Measurements from ENCODE around the gene RGS6.

The RGS6 gene

DNA sequence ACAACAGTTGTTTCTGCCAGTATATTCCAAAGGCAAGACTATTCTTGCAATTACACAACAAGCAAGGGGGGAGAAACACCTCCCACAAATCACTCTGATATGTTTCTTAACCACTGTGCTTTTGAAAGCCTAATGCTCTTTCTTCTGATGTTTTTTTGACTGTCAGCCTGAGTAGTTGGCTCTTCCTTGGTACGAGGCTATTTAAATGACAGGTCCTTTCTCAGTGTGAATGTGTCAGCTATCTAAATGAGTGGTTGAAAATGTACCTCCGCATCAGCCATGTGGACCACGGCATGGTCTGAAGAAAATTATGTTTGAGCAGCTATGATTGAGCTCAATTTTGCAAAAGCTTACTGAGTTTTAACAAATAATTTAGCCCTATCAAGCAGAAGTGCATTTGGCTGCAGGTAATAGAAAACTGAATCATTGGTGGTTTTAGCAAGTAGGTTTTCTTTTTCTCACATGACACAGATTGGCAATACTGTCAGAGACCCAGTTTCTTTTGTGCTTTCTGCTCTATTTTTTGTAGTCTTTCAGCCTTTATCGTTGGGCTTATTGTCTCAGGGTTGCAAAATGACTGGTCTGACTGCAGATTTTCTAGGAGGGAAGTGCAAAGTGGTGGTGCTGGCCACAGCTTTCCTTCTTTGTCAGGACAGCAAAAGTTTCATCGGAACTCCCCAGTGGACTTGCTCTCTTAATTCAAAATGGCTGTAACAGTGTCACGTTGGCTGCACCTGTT, 162.8 kb downstream of the RGS6 start:
- DNase-seq: no peak

DNA sequence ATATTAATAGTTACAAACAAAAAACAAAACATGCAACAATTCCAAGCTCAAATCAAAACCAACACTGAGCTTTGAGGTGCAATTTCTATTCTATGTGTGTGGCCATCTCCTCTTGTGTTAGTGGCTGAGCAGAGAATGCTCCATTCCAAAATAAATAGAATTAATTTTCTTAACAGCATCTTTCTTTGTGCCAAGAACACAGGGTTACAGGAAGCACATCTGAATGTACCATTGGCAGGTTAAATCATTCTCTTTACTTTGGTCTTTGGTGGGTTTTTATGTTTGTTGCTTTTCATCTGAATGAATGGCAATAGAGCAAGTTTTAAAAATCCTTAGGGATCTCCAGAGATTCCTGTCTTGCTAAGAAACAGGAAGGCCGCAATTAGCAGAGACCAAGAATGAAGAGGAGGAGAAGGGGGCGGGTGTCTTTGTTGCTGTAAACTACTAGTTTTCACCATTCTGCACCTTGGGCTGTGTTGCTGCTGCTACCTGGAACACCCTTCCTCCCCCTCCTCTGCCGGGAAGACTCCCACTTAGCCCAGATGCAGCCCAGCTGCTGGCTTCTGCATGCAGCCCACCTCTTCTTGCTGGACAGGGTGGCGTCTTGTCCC, 165.0 kb downstream of the RGS6 start:
- no peak for DNase-seq

DNA sequence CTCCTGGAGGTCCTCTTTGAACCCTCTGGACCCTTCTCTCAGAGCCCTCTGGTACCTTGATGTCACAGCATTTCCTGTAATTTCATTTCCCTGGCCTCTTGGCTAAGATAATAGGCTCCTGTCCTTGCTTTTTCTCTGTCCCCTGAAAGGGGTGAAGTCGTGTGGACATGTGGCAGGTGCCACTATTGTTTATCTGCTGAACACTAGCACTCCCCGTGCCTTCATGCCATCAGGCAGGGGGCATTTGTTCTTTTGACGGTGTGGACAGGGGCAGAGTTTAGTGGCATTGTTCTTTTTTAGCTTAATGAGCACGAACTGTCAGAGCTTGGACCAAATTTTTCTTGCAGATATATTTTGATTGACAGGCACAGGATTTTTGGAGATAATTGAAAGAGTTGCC, 166.0 kb downstream of the RGS6 start:
- no peak for DNase-seq

DNA sequence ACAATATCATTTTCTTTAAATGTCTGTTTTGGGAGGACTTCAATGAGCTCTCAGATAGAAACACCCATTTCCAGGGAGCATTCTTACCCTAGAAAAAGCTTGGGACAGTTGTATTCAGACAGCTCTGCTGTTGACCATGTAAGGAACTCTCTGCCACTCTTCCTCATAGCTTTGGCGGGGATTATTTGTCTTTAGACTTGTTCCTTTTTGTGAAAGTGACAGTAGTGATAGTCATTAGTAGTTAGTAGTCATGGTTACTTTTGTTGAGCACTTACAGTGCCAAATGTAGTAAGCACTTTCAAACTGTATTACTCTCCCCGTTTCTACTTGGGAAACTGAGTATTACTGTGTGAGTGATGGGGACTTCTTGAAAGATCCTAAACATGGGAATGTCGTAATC, 167.3 kb downstream of the RGS6 start:
- no peak for DNase-seq

DNA sequence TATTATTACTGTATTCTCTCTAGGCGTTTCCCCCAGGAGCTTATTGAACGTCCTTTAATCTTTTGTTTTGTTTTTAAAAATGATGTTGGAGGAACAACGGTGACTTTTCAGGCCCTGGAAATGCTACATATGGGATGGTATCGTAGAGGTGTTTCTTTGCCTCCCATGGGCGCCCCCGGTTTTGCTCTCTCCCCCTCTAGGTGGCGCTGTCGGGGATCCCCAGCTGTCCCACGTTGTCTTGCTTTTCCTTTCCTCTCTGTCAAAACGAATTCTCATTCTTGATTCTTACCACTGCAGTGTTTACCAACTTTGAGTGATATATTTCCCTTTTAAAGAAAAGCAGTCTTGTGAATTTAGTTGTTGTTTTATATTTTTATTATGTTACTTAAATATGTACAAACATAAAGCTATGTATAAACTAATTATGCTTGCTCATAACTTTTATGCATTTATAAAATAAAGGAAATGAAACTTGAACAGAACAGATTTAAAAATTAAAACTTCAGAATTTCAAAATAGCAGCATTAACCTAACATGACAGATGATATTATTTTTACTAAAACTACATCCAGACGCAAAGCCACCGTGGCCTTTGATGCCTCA, 171.9 kb downstream of the RGS6 start:
- DNase-seq: no peak

DNA sequence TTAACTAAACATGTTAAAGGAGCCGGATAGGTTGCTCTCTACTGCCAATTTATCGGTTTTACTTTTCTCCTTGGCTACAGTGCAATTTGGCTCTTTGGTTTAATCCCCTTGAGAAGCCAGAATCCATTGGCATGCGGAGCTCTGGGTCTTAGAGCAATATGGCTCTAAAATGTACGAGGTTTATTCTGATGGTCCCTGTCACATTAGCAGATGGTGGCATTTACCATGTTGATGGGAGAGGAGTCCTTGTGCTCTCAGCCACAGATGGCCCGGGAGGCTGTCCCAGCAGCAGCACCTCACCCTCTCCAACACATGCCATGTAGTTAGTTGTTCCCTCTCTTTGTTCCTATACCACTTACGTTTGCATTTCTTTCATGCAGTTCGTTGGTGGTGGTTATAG, 179.7 kb downstream of the RGS6 start:
- no peak for DNase-seq

DNA sequence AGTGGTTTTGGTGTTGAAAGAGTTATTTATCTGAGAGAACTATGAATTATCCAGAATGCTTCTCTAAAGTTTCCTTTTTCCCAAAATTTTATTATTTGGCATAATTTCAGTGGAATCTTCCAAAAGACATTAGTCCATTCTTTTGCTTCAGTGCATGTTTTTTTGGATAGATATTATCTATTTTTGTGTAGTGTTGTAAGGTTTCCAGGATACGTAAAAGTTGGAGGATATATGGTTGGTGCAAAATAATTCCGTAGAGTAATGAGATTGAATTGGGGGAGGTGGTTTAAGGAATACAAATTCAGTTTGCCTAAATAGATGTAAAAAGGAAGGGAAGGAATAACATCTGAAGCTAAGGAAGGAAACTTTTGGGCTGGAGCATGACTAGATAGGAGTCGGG, 186.6 kb downstream of the RGS6 start:
- no peak for DNase-seq

DNA sequence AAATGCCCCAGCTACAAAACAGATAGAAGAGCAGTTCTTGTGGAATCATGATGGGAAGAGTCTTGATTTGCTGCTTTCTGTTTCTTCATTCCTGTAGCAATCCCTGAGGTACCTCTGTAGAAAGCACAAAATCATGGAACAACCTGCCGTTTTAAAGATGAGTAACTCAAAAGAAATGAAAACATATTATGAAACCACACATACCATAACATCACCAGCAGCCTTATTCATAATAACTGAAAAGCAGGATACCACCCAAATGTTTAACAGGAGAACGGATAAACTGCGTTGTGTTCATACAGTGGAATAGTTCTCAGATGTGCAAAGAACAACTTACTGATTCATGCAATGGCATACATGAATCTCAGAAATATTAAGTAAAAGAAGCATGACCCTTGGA, 188.1 kb downstream of the RGS6 start:
- no peak for DNase-seq

DNA sequence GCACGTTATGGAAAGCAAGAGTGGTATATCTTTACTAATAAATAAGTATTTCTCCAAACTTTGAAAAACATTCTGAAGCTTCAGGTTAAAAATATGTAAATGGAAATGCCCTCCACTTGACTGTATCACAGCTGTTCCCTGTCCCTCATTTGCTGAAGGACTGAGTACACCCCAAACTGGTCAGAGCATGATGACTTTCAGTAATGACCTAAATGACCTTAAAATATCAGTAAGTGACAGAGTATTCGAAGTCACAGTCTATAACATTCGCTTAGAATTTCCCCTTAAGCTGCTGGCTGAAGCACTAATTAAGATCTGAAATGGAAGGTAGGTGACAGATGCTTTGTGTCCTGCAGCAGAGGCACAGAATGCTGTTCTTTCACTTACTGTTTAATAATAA, 191.5 kb downstream of the RGS6 start:
- no peak for DNase-seq

DNA sequence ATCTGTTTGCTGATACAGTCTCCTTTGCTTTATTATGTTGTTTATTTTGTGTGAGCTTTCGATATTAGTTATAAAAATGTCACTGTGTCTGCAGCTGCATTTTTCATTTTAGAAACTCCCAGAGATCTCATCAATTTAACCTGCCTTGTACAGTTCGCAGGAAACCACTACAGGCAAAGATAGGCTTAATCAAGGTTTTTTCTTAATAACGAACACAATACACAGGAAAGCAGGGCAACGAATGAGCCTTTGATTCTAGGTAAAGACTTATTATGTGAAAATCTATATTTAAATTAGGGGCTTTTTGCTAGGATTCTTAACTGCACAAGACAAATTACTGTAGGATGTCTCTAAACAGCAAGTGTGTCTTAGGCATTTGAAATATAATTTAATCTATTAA, 191.9 kb downstream of the RGS6 start:
- no peak for DNase-seq

DNA sequence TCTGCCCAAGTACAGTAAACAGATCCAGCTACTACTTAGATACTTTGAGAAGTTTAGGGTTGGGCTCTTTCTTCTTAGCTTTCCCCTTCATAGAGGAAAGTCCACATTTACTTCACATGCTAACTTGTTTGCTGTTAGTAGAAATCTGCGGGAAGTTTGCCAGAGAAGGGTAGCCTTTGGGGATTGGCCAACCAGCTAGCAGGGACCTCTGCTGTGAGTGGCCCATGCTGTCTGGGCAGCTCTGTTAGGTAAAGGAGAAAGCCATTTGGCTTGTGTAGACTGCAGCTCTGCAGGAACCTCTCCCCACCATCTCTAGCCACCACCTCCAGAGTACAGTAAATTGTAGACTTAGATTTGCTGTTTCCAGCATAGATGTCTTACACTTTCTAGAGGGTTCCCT, 193.9 kb downstream of the RGS6 start:
- no peak for DNase-seq

DNA sequence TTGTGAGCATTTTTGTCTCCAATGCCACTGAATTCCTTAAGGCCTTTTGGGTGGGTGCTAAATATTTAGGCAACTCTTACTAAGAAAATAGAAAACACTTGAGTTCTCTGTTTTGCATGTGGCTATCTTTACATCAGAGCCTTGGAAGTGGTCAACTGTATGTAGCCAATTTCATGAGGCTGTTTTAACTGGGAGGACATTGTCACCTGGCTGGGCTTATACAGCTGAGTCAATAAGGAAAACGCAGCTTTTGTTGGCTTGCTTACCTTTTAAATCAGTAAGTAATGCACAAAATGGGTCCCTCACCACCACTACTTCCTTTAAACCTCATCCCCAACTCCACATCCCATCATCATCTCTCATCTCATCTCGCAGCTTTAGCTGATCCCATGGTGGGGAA, 194.3 kb downstream of the RGS6 start:
- no peak for DNase-seq

DNA sequence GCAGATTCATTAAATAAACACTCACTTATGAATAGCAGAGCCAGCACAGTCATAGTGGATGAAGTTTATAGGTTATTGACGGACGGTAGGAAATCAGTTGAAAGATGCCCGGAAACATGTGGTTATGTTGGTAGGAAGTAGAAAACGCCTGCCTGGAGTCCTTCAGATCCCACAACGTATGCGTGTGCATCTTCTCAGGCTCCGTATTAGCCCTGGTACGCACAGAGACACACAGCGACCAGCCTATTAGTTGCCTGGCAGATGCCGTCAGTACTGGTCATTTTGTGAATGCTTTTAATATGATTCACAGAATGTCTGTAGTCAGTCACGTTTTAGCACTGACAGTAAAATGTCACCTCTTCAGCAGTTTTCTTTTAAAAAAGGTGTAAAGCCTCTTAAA, 196.4 kb downstream of the RGS6 start:
- no peak for DNase-seq

DNA sequence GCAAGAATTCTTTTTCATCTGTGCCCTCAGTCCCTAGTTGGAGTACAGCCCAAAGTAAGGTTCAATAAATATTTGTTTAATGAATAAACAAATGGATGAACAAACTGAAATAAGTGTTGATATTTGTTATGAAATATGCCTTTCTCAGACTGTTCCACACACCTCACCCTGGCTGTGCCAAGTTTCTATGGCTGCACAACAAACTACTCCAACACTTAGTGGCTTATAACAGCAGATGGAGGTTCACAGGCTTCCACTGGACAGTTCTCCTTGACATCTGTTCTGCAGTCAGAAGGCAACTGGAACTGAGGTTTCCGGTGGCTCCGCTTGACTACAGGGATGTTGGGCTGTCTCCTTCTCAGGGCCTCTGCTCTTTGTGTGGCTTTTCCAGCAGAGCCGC, 197.1 kb downstream of the RGS6 start:
- no peak for DNase-seq

DNA sequence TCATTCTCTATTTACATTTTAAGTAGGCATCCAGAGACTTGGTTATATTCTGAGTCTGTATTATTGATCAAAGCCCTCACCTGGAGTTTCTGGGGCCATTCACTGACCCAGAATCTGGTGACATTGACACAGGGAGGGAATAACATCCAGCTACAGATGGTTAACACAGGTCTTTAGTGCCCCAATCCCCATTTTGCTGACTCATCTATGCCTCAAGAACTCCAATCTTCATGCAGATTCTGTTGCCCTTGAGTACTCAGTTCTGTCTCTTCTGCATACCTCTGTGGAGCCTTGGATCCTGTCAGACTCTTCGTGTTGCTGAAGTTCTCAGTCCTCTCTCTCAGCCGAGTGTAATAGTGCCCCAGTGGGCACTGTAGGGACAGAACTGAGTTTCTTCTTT, 208.9 kb downstream of the RGS6 start:
- no peak for DNase-seq

DNA sequence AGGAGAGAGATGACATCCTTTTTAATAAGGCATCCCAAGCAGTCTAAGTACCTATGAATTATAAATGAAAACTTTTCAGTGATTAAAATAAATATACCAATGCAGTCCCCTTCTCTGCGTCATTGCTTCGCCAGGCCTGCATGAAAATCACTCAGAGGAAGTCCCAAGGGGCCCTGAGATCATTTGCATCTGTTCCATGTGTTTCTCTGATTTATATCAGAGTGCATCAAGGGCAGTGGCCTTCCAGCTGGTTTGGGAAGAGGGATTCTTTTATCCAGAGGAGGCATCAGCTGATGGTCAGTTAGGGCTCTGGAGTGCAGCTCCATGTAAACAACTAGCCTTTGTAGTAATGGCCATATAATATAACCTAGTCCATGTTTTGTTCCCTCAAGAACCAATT, 210.1 kb downstream of the RGS6 start:
- no peak for DNase-seq

DNA sequence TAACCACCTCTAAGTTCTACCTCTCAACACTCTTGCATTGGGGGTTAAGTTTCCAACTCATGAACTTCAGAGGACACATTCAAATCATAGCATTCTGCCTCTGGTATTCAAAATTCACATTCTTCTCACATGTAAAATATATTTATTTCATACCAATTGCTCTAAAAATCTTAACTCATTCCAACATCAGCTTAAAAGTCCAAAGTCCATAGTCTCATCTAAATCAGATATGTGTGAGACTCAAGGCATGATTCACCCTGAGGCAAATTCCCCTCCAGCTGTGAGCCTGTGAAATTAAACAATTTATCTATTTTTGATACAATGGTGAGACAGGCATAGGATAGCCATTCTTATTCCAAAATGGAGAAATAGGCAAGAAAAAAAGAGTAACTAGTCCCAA, 214.0 kb downstream of the RGS6 start:
- no peak for DNase-seq

DNA sequence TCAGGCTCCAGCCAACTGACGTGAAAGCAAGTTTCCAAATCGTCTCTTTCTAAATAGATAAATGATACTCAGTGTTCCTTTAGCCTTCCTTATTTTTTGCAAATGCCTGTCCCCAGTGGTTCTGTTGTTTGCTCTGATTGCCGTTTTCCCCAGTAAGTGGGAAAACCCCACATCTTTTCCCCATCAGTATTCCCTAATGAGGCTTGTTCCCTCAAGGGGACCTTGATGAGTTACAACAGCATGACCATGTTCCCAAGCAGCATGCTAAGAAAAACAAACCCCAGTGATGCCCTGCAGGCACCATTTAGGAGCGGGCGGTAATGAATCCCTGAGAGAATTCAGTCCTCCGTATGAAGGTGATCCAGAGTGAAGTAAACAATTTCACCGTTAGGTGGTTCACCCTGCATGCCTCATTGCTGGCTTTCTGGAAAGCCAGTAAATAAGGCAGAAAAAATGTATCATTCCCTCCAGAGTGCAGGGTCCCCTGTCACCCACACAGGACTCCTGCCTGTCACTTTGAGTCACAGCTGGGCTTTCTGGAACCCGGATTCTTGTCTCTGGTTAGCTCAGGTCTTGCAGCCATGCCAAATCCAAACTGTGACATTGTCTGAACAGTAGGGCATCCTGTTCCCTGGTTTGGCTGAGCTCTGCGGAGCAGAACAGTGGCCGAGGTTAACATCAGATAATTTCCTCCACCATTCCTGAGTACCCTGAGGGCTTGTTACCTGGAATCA, 222.6 kb downstream of the RGS6 start:
- DNase-seq: no peak

DNA sequence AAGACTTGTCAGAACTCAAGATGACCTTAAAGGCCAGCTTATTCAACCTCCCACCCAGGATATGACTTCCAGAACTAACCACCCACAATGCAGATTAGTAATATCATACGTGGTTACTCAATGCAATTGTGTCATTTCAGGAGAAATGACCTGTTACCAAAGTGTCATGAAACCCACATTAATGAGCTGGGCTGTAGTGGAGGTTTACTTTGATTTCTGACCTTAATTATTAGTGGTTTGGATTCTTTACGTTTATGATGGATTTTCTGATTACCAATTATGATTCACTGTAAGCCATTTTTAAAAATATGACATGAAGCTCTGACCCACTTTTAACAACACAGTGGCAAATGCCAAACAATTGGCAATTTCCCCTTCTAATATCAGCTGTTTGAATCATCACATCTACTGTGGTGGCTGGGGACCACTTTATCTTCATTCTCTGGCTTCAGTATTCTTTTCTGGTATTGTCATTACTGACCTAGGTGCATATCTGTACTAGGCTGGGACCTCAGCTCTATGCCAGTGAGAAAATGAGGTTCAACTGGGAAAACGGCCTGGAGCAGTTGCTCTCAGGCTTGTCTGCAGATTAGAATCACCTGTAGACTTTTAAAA, 223.3 kb downstream of the RGS6 start:
- no peak for DNase-seq

DNA sequence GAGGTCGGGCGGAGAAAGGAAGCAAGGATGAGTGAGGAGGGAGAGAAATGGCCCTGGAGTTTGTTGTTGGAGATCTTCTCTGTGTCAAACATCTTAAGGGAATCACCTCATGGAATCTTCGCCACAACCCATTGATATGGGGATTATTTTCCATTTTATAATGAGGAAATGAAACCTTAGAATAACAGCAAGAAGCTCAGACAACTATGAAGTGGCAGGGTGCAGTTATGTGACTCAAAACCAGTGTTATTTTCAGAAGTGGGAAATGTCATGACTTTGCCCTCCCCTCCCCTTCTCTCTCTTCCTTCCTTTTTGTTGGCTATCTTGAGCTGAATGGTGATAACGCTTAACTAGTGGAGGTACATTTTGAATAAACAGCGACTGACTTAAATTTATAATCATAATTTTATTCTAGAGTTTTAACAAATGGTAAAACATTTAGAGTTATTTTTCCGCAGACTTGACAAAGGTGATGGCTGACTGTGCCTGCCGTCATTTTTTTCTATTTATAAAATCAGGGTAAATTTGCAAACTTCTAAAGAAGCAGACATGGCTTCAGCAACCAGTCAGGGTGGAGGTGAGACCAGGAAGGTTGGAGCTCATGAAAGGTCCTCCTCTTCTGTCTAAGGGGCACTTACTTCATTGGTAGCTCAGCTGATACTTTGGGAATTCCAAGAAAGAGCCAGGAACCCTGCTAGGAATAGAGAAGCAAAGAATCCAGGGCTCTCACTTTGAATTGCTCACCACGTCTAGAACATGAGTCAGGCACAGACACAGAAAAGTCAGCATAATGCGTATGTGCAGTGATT, 232.4 kb downstream of the RGS6 start:
- no peak for DNase-seq

DNA sequence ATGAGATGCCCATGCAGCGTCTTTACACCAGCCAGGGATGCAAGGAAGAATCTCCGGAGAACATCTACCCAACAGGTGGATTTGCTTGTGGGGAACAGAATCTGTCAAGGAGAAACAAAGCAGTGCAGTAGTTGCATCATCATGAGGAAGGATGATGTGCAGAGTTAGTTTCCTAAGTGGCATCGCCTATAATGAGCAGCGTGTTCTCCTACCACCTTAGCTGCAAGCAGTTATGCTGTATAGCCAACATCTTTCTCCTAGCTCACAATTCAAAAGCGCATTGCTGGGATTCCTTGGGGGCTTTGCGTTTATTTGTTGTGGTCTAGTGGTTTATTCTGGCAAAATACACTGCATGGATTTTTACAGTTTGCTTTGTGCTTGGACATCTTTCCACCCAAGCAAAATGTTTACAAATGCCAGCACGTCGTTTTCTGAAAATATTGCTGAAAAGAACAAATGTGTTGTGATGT, 233.0 kb downstream of the RGS6 start:
- no peak for DNase-seq

DNA sequence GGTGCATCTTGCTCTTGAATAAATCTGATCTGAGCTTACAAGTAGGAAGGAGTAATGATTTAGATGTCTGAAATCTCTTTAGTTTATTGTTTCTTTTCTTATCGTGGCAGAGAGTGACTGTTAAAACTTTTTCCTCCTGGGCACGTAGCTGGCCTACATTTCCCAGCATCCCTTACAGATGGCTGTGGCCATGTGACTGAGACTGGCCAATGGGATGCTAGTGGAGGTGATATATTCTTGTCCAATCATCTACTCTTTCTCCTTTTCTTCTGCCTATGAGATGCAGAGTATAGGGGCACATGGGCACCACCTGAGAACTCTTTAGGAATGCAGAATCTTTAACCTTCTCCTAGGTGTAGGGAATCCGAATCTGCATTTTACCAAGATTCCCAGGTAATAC, 237.3 kb downstream of the RGS6 start:
- no peak for DNase-seq

DNA sequence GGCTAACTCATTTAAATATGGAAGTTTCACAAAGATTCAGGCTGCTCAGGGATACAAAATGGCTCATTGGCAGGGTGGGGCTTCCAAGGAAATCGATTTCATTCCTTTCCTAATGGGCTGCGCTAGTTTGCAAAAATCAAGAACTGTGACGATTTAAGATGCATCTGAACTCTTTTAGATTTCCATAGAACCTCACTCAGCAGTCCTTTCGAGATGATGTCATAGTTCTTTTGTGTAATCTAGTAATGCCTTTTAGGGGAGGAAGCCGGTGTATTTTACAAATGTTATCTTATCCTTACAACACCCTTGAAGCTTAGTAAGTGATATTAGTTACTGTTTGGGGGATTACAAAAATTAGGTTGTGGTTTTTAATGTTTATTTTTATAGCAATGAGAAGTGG, 239.8 kb downstream of the RGS6 start:
- no peak for DNase-seq
